OCI-LY3 (cell line): ENCODE results near the gene LRRC37A3.
"Not testable (repeated sequence)": the region's sequence is repeated elsewhere in the genome, so short reads cannot be mapped to it uniquely, and the experiment has no call there.

ENCODE experiments used
- H2AFZ ChIP-seq: fragments of 200-600, 300-600 bp; shearing (Covaris generic); 2 replicates; pipeline ENCODE4 v1.6.0; 2014; ENCODE audit warnings: antibody characterized with exemption, low read depth, low read length
- H3K27ac ChIP-seq: fragments of 200-600, 300-600 bp; sonication (generic); 2 replicates; pipeline ENCODE4 v1.5.1; 2014; ENCODE audit warnings: mild to moderate bottlenecking, low read length, moderate library complexity, mixed read lengths
- H3K27me3 ChIP-seq: fragments of 200-600, 300-600 bp; sonication (generic); 2 replicates; pipeline ENCODE4 v1.6.1; 2014; ENCODE audit warnings: low read depth, low read length, mixed read lengths
- H3K36me3 ChIP-seq: fragments of 200-600, 300-600 bp; sonication (generic); replicated peaks from 2 replicates; pipeline ENCODE3; 2014; ENCODE audit warnings: low read depth, low read length, mixed read lengths
- H3K4me1 ChIP-seq: fragments of 300-600, 200-600 bp; sonication (generic); 2 replicates; pipeline ENCODE4 v1.6.1; 2014; ENCODE audit warnings: low read length, mixed read lengths
- H3K4me2 ChIP-seq: fragments of 200-600, 300-600 bp; sonication (generic); 2 replicates; pipeline ENCODE4 v1.6.1; 2014; ENCODE audit warnings: low read length, mixed read lengths
- H3K4me3 ChIP-seq: fragments of 300-600, 200-600 bp; sonication (generic); 2 replicates; pipeline ENCODE4 v1.5.1; 2014; ENCODE audit warnings: antibody characterized with exemption, mild to moderate bottlenecking, low read length, moderate library complexity
- H3K79me2 ChIP-seq: fragments of 300-600, 200-600 bp; shearing (Covaris generic); 2 replicates; pipeline ENCODE4 v1.6.1; 2014; ENCODE audit warnings: mild to moderate bottlenecking, low read length, mixed read lengths
- H3K9ac ChIP-seq: fragments of 300-600, 200-600 bp; shearing (Covaris generic); 2 replicates; pipeline ENCODE4 v1.6.0; 2014; ENCODE audit warnings: mild to moderate bottlenecking, low read length, moderate library complexity
- H3K9me3 ChIP-seq: fragments of 200-600, 300-600 bp; shearing (Covaris generic); 2 replicates; pipeline ENCODE4 v1.6.1; 2014; ENCODE audit warnings: low read length, mixed read lengths; ENCODE audit not compliant: insufficient read depth
- H4K20me1 ChIP-seq: fragments of 200-600, 300-600 bp; sonication (generic); 2 replicates; pipeline ENCODE4 v1.6.1; 2016; ENCODE audit warnings: low read length, mixed read lengths; ENCODE audit not compliant: insufficient read depth
- CTCF ChIP-seq: fragments of 200-600, 300-600 bp; sonication (generic); IDR thresholded peaks from 2 replicates; pipeline ENCODE4 v1.5.1; 2014; ENCODE audit warnings: antibody characterized with exemption, low read length, low read depth

LRRC37A3 gene

GRCh38 chr17:64847504-64848466 is 71.5 kb downstream of the LRRC37A3 start:
- H3K9me3 ChIP-seq, H3K27ac ChIP-seq, H3K9ac ChIP-seq, H3K4me3 ChIP-seq, H3K79me2 ChIP-seq, H3K36me3 ChIP-seq, H4K20me1 ChIP-seq, H3K4me1 ChIP-seq, H3K27me3 ChIP-seq, H2AFZ ChIP-seq: not testable (repeated sequence)
- H3K4me2 ChIP-seq, result 0 out of 2 replicates have a peak overlapping the region, but pooled peaks have one; percentile 32
- TF ChIP-seq CTCF, result peak; percentile 51

GRCh38 chr17:64846892-64847291 is 72.4 kb downstream of the LRRC37A3 start:
- H3K27me3 ChIP-seq, H3K4me1 ChIP-seq, H3K9ac ChIP-seq, H3K27ac ChIP-seq, H3K4me2 ChIP-seq, H3K36me3 ChIP-seq, H2AFZ ChIP-seq, H3K79me2 ChIP-seq, H4K20me1 ChIP-seq, H3K9me3 ChIP-seq, H3K4me3 ChIP-seq: not testable (repeated sequence)

- not testable (repeated sequence) for H2AFZ ChIP-seq, H3K36me3 ChIP-seq, H3K79me2 ChIP-seq, H3K4me1 ChIP-seq, H3K9me3 ChIP-seq, H4K20me1 ChIP-seq, H3K9ac ChIP-seq, H3K4me3 ChIP-seq, H3K27me3 ChIP-seq, H3K27ac ChIP-seq, H3K4me2 ChIP-seq
Observed at GRCh38 chr17:64843918-64844317, 75.4 kb downstream of the LRRC37A3 start.

- not testable (repeated sequence) for H3K9me3 ChIP-seq, H3K27ac ChIP-seq, H3K4me2 ChIP-seq, H3K27me3 ChIP-seq, H3K4me1 ChIP-seq, H2AFZ ChIP-seq, H3K4me3 ChIP-seq, H3K36me3 ChIP-seq, H3K9ac ChIP-seq, H4K20me1 ChIP-seq, H3K79me2 ChIP-seq
Observed at GRCh38 chr17:64842900-64843299, 76.4 kb downstream of the LRRC37A3 start.

- not testable (repeated sequence) for H3K4me1 ChIP-seq, H3K9ac ChIP-seq, H4K20me1 ChIP-seq, H2AFZ ChIP-seq, H3K4me3 ChIP-seq, H3K79me2 ChIP-seq, H3K27me3 ChIP-seq, H3K4me2 ChIP-seq, H3K27ac ChIP-seq, H3K36me3 ChIP-seq, H3K9me3 ChIP-seq
Observed at GRCh38 chr17:64840960-64841359, 78.3 kb downstream of the LRRC37A3 start.

GRCh38 chr17:64838513-64838912 is 80.8 kb downstream of the LRRC37A3 start:
- H3K79me2 ChIP-seq, H3K27me3 ChIP-seq, H3K4me3 ChIP-seq, H3K36me3 ChIP-seq, H3K4me1 ChIP-seq, H3K4me2 ChIP-seq, H3K9ac ChIP-seq, H4K20me1 ChIP-seq, H2AFZ ChIP-seq, H3K9me3 ChIP-seq, H3K27ac ChIP-seq: not testable (repeated sequence)

GRCh38 chr17:64837018-64837761 is 82.1 kb downstream of the LRRC37A3 start:
- Histone ChIP-seq H3K27ac (0 out of 2 replicates have a peak overlapping the region, but pooled peaks have one; percentile 14), H3K9ac (peak overlapping the region; percentile 73), H3K4me2 (peak overlapping the region; percentile 88), H3K4me3 (peak overlapping the region; percentile 83)
- H3K9me3 ChIP-seq, H2AFZ ChIP-seq, H3K27me3 ChIP-seq, H3K36me3 ChIP-seq, H4K20me1 ChIP-seq, H3K4me1 ChIP-seq, H3K79me2 ChIP-seq: not testable (repeated sequence)

- not testable (repeated sequence) for H3K27me3 ChIP-seq, H3K9me3 ChIP-seq, H3K4me1 ChIP-seq, H2AFZ ChIP-seq, H4K20me1 ChIP-seq, H3K27ac ChIP-seq, H3K36me3 ChIP-seq, H3K79me2 ChIP-seq
- H3K4me2 ChIP-seq, result peak overlapping the region; percentile 88
- H3K4me3 ChIP-seq, result peak overlapping the region; percentile 83
- H3K9ac ChIP-seq, result peak overlapping the region; percentile 73
Observed at GRCh38 chr17:64836623-64837017, 82.7 kb downstream of the LRRC37A3 start.
